ENCODE results near the gene CACNB4.
"Not testable (repeated sequence)": the region's sequence is repeated elsewhere in the genome, so short reads cannot be mapped to it uniquely, and the experiment has no call there.

CACNB4 gene

DNA sequence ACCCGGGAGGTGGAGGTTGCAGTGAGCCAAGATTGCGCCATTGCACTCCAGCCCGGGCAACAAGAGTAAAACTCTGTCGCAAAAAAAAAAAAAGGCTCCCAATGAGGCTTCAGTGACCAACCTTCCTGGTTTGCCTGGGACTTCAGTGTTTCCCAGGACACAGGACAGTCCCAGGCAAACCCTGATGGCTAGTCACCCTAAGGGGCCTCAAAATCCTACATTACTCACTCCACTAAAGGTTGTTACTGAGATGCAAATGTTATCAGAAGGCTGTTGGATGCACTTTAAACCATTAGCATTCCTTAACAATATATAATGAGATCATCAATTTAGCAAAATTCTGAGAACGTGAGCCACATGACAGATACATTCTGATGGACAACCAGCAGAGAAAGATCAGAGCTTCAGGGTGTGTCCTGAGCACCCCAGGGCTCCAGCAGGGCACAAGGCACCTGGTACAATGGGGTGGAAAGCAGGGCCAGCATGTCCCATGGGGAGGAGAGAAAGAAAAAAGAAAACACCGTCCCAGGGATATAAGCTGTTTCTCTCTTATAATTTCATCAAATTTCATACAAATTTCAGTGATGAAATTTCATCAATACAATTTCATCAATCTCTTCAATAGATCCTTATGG, 152.5 kb downstream of the CACNB4 start:
- no peaks in the 10 kb centered on the region for H3K9me3 ChIP-seq (ENCODE audit: low read length)
- no peak overlapping the region for H3K9ac ChIP-seq (ENCODE audit: low read length)
- H3K27me3 ChIP-seq (ENCODE audit: control insufficient read depth in 1 of 2, insufficient read depth in 2 of 2, low read length in 2 of 2), result no peaks in the 10 kb centered on the region
- H3K4me3 ChIP-seq (ENCODE audit: low read depth in 1 of 2, low read length in 2 of 2), result no peak overlapping the region
- no peaks in the 10 kb centered on the region for H3K36me3 ChIP-seq (ENCODE audit: insufficient read depth, low read length)
- H3K4me1 ChIP-seq (ENCODE audit: insufficient read depth, low read length), result no peaks in the 10 kb centered on the region
- H3K27ac ChIP-seq (ENCODE audit: low read depth, low read length), result no peak overlapping the region

DNA sequence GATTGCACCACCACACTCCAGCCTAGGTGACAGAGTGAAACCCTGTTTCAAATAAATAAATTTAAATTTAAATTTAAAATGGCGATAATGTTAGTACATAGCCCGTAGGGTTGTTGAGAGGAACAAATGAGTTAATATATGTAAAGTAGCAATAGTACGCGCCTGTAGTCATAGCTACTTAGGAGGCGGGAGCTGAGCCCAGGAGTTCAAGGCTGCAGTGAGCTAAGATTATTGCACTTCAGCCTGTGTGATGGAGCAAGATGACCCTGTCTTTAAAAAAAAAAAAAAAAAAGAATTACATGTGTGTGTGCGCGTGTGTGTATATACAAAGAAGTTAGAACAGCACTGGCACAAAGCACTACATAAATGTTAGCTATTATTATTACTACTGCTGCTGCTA, 153.2 kb downstream of the CACNB4 start:
- Histone ChIP-seq H3K9me3 (ENCODE audit: low read length) (no peaks in the 10 kb centered on the region), H3K27ac (ENCODE audit: low read depth, low read length) (no peak overlapping the region), H3K4me3 (ENCODE audit: low read depth in 1 of 2, low read length in 2 of 2) (no peak overlapping the region), H3K9ac (ENCODE audit: low read length) (no peak overlapping the region), H3K4me1 (ENCODE audit: insufficient read depth, low read length) (no peaks in the 10 kb centered on the region), H3K36me3 (ENCODE audit: insufficient read depth, low read length) (no peaks in the 10 kb centered on the region), H3K27me3 (ENCODE audit: control insufficient read depth in 1 of 2, insufficient read depth in 2 of 2, low read length in 2 of 2) (no peaks in the 10 kb centered on the region)

DNA sequence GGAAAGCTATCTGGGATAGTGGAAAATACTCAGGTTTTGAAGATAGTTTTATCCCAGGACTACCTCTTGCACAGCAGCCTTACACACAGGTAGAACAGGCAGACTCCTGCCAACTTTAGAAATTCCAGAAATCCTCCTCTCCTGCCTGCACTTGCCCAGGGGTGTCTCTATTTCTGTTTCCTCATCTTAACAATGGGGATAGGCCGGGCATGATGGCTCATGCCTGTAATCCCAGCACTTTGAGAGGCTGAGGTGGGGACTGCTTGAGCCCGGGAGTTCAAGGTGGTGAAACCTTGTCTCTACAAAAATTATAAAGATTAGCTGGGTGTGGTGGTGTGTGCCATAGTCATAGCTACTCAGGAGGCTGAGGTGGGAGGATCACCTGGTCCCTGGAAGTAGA, 153.7 kb downstream of the CACNB4 start:
- Histone ChIP-seq H3K27me3 (ENCODE audit: control insufficient read depth in 1 of 2, insufficient read depth in 2 of 2, low read length in 2 of 2) (no peaks in the 10 kb centered on the region), H3K9ac (ENCODE audit: low read length) (no peak overlapping the region), H3K9me3 (ENCODE audit: low read length) (no peaks in the 10 kb centered on the region), H3K4me1 (ENCODE audit: insufficient read depth, low read length) (no peaks in the 10 kb centered on the region), H3K4me3 (ENCODE audit: low read depth in 1 of 2, low read length in 2 of 2) (no peak overlapping the region), H3K36me3 (ENCODE audit: insufficient read depth, low read length) (no peaks in the 10 kb centered on the region), H3K27ac (ENCODE audit: low read depth, low read length) (no peak overlapping the region)

DNA sequence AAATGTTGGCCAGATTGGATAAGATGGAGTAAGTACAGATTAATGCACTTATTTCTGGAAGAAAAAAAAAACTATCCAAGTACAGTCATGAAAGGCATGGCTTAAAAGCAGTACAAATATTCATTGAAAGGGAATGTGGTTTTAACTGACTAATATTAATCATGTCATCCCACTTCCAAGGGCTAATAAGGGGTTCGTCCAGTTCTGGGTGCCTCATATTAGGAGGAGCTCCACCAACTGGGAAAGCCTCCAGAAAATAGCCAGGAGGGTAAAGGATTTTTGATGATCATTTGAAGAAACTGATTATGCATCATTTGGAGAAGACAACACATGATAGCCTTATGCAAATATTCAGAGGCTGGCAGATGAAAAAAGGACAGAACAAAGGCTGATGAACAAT, 155.4 kb downstream of the CACNB4 start:
- Histone ChIP-seq H3K36me3 (ENCODE audit: insufficient read depth, low read length) (no peaks in the 10 kb centered on the region), H3K9ac (ENCODE audit: low read length) (no peak overlapping the region), H3K27me3 (ENCODE audit: control insufficient read depth in 1 of 2, insufficient read depth in 2 of 2, low read length in 2 of 2) (no peaks in the 10 kb centered on the region), H3K4me1 (ENCODE audit: insufficient read depth, low read length) (no peaks in the 10 kb centered on the region), H3K9me3 (ENCODE audit: low read length) (no peaks in the 10 kb centered on the region), H3K27ac (ENCODE audit: low read depth, low read length) (no peak overlapping the region), H3K4me3 (ENCODE audit: low read depth in 1 of 2, low read length in 2 of 2) (no peak overlapping the region)

DNA sequence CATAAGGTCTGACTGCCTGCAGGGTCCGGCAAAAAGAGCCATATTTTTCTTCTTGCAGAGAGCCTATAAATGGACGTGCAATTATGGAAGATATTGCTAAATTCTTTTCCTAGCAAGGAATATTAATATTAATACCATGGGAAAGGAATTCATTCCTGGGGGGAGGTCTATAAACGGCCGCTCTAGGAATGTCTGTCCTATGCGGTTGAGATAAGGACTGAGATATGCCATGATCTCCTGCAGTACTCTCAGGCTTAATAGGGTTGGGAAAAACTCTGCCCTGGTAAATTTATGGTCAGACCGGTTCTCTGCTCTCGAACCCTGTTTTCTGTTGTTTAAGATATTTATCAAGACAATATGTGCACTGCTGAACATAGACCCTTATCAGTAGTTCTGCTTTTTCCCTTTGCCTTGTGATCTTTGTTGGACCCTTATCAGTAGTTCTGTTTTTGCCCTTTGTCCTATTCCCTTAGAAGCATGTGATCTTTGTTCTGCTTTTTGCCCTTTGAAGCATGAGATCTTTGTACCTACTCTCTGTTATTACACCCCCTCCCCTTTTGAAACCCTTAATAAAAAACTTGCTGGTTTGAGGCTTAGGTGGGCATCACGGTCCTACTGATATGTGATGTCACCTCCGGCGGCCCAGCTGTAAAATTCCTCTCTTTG, 156.2 kb downstream of the CACNB4 start:
- H3K27ac ChIP-seq (ENCODE audit: low read depth, low read length); H3K27me3 ChIP-seq (ENCODE audit: control insufficient read depth in 1 of 2, insufficient read depth in 2 of 2, low read length in 2 of 2); H3K36me3 ChIP-seq (ENCODE audit: insufficient read depth, low read length); H3K4me1 ChIP-seq (ENCODE audit: insufficient read depth, low read length); H3K9me3 ChIP-seq (ENCODE audit: low read length); H3K9ac ChIP-seq (ENCODE audit: low read length); H3K4me3 ChIP-seq (ENCODE audit: low read depth in 1 of 2, low read length in 2 of 2): not testable (repeated sequence)

DNA sequence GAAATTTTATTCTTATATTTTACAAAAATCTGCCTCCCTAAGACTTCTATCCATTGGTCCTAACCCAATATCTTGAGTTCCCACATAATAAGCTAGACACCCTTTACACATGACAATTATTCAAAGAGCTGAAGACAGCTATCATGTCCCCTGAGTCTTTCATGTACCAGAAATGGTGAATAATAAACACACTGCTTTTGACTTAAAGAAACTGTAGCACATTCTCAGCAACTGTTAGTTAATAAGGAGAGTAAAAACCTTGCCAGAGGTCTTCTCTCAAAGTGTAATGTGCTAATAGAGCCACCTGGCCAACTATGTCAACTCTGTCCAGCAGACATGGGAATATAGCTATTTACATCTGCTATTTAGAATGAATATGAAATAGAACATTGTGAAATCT, 160.9 kb downstream of the CACNB4 start:
- no peak overlapping the region for H3K27ac ChIP-seq (ENCODE audit: low read depth, low read length)
- no peaks in the 10 kb centered on the region for H3K36me3 ChIP-seq (ENCODE audit: insufficient read depth, low read length)
- H3K27me3 ChIP-seq (ENCODE audit: control insufficient read depth in 1 of 2, insufficient read depth in 2 of 2, low read length in 2 of 2), result no peaks in the 10 kb centered on the region
- H3K9me3 ChIP-seq (ENCODE audit: low read length), result no peaks in the 10 kb centered on the region
- H3K4me3 ChIP-seq (ENCODE audit: low read depth in 1 of 2, low read length in 2 of 2), result no peak overlapping the region
- no peaks in the 10 kb centered on the region for H3K4me1 ChIP-seq (ENCODE audit: insufficient read depth, low read length)
- no peak overlapping the region for H3K9ac ChIP-seq (ENCODE audit: low read length)

DNA sequence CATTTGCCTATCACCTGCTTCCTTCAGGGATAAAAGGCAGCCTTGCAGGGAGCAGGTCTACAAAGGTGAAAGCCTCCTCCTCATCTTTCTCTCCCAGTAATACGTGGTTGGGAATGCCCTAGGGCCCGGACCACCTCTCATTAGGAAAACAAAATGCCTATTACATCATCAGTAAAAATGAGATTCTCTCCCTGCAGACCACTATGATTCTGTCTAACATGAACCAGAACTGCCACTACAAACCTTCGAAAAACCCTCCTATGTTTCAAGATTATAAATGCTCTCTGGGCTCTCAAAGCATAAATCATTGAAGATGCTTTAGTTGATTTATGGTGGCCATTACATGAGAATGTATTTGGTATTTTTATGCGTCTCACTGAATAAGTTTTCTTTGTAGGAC, 162.2 kb downstream of the CACNB4 start:
- H3K36me3 ChIP-seq (ENCODE audit: insufficient read depth, low read length), result no peaks in the 10 kb centered on the region
- no peak overlapping the region for H3K9ac ChIP-seq (ENCODE audit: low read length)
- H3K4me1 ChIP-seq (ENCODE audit: insufficient read depth, low read length), result no peaks in the 10 kb centered on the region
- H3K27ac ChIP-seq (ENCODE audit: low read depth, low read length), result no peak overlapping the region
- no peaks in the 10 kb centered on the region for H3K9me3 ChIP-seq (ENCODE audit: low read length)
- H3K4me3 ChIP-seq (ENCODE audit: low read depth in 1 of 2, low read length in 2 of 2), result no peak overlapping the region
- H3K27me3 ChIP-seq (ENCODE audit: control insufficient read depth in 1 of 2, insufficient read depth in 2 of 2, low read length in 2 of 2), result no peaks in the 10 kb centered on the region

DNA sequence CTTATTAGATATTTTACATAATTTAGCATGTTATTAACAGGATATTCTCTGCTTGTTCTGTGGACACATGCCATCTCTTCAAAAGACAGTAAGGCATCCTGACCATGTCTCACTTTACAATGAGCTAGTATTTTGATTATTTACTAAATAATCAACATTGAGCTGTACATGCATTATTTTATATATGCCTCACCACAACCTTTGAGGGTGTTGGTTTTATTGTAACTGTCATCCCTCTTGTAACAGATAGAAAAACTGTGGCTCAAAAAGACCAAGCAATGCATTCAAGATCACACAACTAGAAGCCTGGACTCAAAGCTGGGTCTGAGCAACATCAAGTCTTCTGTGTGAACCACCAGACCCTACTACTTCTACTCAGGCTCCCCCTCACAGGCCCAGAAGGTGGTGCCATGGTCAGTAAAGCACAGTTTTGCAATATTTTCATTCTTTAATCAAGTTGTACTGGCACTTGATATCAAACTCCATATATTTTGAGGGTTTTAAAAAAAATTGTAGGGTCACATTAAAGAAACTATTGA, 165.5 kb downstream of the CACNB4 start:
- no peak overlapping the region for H3K27ac ChIP-seq (ENCODE audit: low read depth, low read length)
- no peaks in the 10 kb centered on the region for H3K4me1 ChIP-seq (ENCODE audit: insufficient read depth, low read length)
- H3K4me3 ChIP-seq (ENCODE audit: low read depth in 1 of 2, low read length in 2 of 2), result no peak overlapping the region
- H3K36me3 ChIP-seq (ENCODE audit: insufficient read depth, low read length), result no peaks in the 10 kb centered on the region
- H3K27me3 ChIP-seq (ENCODE audit: control insufficient read depth in 1 of 2, insufficient read depth in 2 of 2, low read length in 2 of 2), result no peaks in the 10 kb centered on the region
- H3K9ac ChIP-seq (ENCODE audit: low read length), result no peak overlapping the region
- no peaks in the 10 kb centered on the region for H3K9me3 ChIP-seq (ENCODE audit: low read length)

DNA sequence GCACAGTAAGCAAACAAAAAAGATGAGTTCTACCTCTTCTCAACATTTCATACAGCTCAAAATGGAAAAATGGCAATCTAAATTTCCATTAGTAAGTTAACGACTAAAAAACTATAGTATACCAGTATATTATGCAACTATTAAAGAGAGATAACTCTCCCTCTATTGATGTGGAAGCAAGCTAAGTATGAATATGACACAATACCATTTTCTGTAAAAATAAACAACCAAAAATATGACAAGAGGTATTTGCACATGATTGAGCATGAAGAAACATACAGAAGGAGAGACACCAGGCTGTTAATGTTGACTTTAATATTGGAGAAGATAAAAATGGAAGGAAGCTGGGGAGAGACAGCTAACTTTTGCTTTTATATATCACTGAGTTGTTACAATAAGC, 167.1 kb downstream of the CACNB4 start:
- no peak overlapping the region for H3K9ac ChIP-seq (ENCODE audit: low read length)
- H3K4me1 ChIP-seq (ENCODE audit: insufficient read depth, low read length), result no peaks in the 10 kb centered on the region
- H3K27me3 ChIP-seq (ENCODE audit: control insufficient read depth in 1 of 2, insufficient read depth in 2 of 2, low read length in 2 of 2), result no peaks in the 10 kb centered on the region
- no peaks in the 10 kb centered on the region for H3K36me3 ChIP-seq (ENCODE audit: insufficient read depth, low read length)
- no peak overlapping the region for H3K4me3 ChIP-seq (ENCODE audit: low read depth in 1 of 2, low read length in 2 of 2)
- no peak overlapping the region for H3K27ac ChIP-seq (ENCODE audit: low read depth, low read length)
- H3K9me3 ChIP-seq (ENCODE audit: low read length), result no peaks in the 10 kb centered on the region

DNA sequence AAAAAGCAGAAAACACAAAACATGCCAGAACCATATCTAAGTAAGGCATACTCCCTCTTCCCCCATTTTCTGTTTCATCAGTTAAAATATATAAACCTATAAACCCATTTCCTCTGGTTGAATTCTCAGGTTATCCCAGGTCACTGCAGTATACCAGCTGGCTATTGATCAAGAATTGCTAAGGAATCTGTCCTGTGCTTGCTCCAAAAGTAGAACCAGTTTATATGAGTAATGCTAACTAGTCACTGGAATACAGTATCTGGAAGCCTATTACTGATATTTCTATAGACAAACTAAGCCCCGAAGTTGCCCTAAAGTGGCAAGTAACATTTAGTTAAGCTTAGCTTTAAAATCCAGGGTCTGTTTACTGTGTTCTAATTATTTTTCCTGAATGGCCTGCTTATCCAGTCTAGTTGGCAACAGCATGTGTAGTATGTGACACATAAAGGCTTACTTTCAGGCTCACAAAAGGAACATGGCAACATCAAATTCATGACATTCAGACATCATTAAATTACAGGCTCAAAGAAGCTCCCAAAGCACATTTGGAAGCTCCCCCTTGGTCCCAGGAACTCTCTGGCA, 167.7 kb downstream of the CACNB4 start:
- Histone ChIP-seq H3K4me3 (ENCODE audit: low read depth in 1 of 2, low read length in 2 of 2) (no peak overlapping the region), H3K36me3 (ENCODE audit: insufficient read depth, low read length) (no peaks in the 10 kb centered on the region), H3K27me3 (ENCODE audit: control insufficient read depth in 1 of 2, insufficient read depth in 2 of 2, low read length in 2 of 2) (no peaks in the 10 kb centered on the region), H3K4me1 (ENCODE audit: insufficient read depth, low read length) (no peaks in the 10 kb centered on the region), H3K9ac (ENCODE audit: low read length) (no peak overlapping the region), H3K27ac (ENCODE audit: low read depth, low read length) (no peak overlapping the region), H3K9me3 (ENCODE audit: low read length) (no peaks in the 10 kb centered on the region)

DNA sequence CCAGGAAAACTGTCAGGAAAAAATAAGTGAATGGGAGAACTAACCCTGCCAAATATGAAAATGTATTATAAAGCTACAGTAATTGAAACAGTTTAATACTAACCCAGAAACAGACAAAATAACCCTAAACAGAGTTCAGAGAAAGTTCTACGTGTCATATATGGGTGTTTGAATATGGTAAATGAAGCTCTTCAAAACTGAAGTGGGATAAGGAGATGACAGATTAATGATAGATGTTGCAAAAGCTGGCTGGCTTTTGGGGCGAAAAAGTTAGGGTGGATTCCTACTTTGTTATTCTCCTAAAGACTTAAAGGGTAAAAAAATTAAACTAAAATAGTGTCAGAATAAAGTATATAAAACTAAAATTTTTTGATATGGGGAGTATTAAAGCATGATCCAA, 168.8 kb downstream of the CACNB4 start:
- Histone ChIP-seq H3K36me3 (ENCODE audit: insufficient read depth, low read length) (no peaks in the 10 kb centered on the region), H3K27ac (ENCODE audit: low read depth, low read length) (no peak overlapping the region), H3K4me1 (ENCODE audit: insufficient read depth, low read length) (no peaks in the 10 kb centered on the region), H3K27me3 (ENCODE audit: control insufficient read depth in 1 of 2, insufficient read depth in 2 of 2, low read length in 2 of 2) (no peaks in the 10 kb centered on the region), H3K9ac (ENCODE audit: low read length) (no peak overlapping the region), H3K4me3 (ENCODE audit: low read depth in 1 of 2, low read length in 2 of 2) (no peak overlapping the region), H3K9me3 (ENCODE audit: low read length) (no peaks in the 10 kb centered on the region)

DNA sequence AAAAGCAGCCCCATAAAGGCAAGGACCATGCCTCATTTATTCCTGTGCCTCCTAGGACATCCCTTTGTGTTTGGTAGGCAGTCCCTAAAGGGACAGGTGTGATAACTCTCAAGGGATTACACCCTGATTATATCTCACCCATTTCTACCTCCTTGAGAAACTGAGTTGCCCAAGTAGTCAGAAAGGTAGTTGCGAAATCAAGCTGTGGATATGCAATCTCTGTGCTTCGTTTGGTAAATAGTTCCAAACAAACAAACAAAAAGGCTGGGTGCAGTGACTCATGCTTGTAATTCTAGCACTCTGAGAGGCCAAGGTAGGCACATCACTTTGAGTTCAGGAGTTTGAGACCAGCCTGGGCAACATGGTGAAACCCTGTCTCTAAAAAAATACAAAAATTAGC, 170.5 kb downstream of the CACNB4 start:
- no peaks in the 10 kb centered on the region for H3K27me3 ChIP-seq (ENCODE audit: control insufficient read depth in 1 of 2, insufficient read depth in 2 of 2, low read length in 2 of 2)
- no peak overlapping the region for H3K4me3 ChIP-seq (ENCODE audit: low read depth in 1 of 2, low read length in 2 of 2)
- no peak overlapping the region for H3K27ac ChIP-seq (ENCODE audit: low read depth, low read length)
- H3K9ac ChIP-seq (ENCODE audit: low read length), result no peak overlapping the region
- H3K4me1 ChIP-seq (ENCODE audit: insufficient read depth, low read length), result peaks cover 3% of the 10 kb centered on the region
- H3K36me3 ChIP-seq (ENCODE audit: insufficient read depth, low read length), result no peaks in the 10 kb centered on the region
- H3K9me3 ChIP-seq (ENCODE audit: low read length), result no peaks in the 10 kb centered on the region

All from muscle layer of colon (tissue), 2 donors.